Gastrocnemius medialis (tissue), 4 donors: ENCODE data around the gene ALK. TPM values are rescaled to one million over a fixed set of nuclear protein-coding genes. Genes with fewer than 3 reads are reported as not detected.

Experiments
- ATAC-seq, 2 donors: fragments of 150-250 bp; one replicate each; pipeline ENCODE4 v1.9.1; 2016
- DNase-seq, 2 donors: peaks; one replicate each; pipeline ENCODE4 v3.0.0-alpha.2; 2019
- H3K27ac ChIP-seq, 4 donors: fragments of 200-600 bp; sonication (generic); 1 replicate in 1 of 4; 2 replicates in 3 of 4; pipeline ENCODE4 v1.5.1; 2016 to 2018; ENCODE audit warnings: mild to moderate bottlenecking in 2 of 4, moderate library complexity in 1 of 4
- H3K27me3 ChIP-seq, 3 donors: fragments of 200-600 bp; sonication (generic) in 2 of 3; 1 replicate in 1 of 3; 2 replicates in 2 of 3; pipeline versions ENCODE4 v1.5.1 to v1.6.0; 2016 to 2019; ENCODE audit warnings: mild to moderate bottlenecking in 1 of 3, moderate library complexity in 1 of 3
- H3K36me3 ChIP-seq, 2 donors: fragments of 200-600 bp; sonication (generic) in 1 of 2; one replicate each; pipeline ENCODE4 v1.5.1; 2017 to 2018
- H3K4me1 ChIP-seq, 2 donors: fragments of 200-600 bp; sonication (generic) in 1 of 2; one replicate each; pipeline ENCODE4 v1.5.1; 2016 to 2017; ENCODE audit warnings: mild to moderate bottlenecking in 2 of 2
- H3K4me3 ChIP-seq, 4 donors: fragments of 200-600 bp; sonication (generic) in 3 of 4; 1 replicate in 1 of 4; 2 replicates in 3 of 4; pipeline ENCODE4 v1.5.1; 2016 to 2019; ENCODE audit warnings: mild to moderate bottlenecking in 2 of 4
- H3K9me3 ChIP-seq, 3 donors: fragments of 200-600 bp; sonication (generic) in 2 of 3; 1 replicate in 1 of 3; 2 replicates in 2 of 3; pipeline ENCODE4 v1.5.1; 2016 to 2019
- POLR2A ChIP-seq, 2 donors: fragments of 450-650 bp; IDR thresholded peaks; one replicate each; pipeline ENCODE4 v1.6.1; 2017; ENCODE audit warnings: antibody characterized with exemption in 2 of 2, mild to moderate bottlenecking in 2 of 2, moderate library complexity in 2 of 2
- in situ Hi-C, 4 donors: fragments of 200-750 bp; cut with MboI; loops; one replicate each; pipeline versions ENCODE4 v1.15.0 to v1.8.0; 2017; ENCODE audit warnings: low sequenced_read_pairs in 4 of 4
- intact Hi-C: fragments of 100-400 bp; cut with DNase I; formaldehyde crosslinking; loops from one replicate; pipeline ENCODE4 v1.15.1; 2023; ENCODE audit warnings: low total_unique reads
- total RNA-seq, 4 donors: library from RNA; depleted of rRNA; stranded (reverse); fragments of >200 nt; gene quantifications; one replicate each; pipeline versions ENCODE4 v1.1.0 to v1.2.3, GENCODE V29; 2016
- TF ChIP-seq, protein P1 (sequence below), 5 experiments: fragments of 450-650 bp in 3 of 5; fragments of 200-600 bp in 2 of 5; sonication (generic) in 2 of 5; IDR thresholded peaks in 4 of 5; conservative IDR thresholded peaks in 1 of 5; 1 replicate in 4 of 5; 2 replicates in 1 of 5; pipeline ENCODE4 v1.5.1; 2016 to 2019; ENCODE audit warnings: antibody characterized with exemption in 5 of 5, mild to moderate bottlenecking in 3 of 5, moderate library complexity in 3 of 5

ALK gene
- total RNA-seq, 4 donors from 2014 or later: not detected

GRCh38 chr2:29561181-29561580, 360.2 kb downstream of the ALK start:
- no peaks in the 10 kb centered on the region for H3K27me3 ChIP-seq
- TF ChIP-seq, protein P1, sequence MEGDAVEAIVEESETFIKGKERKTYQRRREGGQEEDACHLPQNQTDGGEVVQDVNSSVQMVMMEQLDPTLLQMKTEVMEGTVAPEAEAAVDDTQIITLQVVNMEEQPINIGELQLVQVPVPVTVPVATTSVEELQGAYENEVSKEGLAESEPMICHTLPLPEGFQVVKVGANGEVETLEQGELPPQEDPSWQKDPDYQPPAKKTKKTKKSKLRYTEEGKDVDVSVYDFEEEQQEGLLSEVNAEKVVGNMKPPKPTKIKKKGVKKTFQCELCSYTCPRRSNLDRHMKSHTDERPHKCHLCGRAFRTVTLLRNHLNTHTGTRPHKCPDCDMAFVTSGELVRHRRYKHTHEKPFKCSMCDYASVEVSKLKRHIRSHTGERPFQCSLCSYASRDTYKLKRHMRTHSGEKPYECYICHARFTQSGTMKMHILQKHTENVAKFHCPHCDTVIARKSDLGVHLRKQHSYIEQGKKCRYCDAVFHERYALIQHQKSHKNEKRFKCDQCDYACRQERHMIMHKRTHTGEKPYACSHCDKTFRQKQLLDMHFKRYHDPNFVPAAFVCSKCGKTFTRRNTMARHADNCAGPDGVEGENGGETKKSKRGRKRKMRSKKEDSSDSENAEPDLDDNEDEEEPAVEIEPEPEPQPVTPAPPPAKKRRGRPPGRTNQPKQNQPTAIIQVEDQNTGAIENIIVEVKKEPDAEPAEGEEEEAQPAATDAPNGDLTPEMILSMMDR (IDR thresholded peaks at IDR 0.05 in 4 of 5, conservative IDR thresholded peaks at IDR 0.05 in 1 of 5): no peak
- in situ Hi-C loops (no loop called here), intact Hi-C loops (no loop called here)
- H3K9me3 ChIP-seq: no peaks in the 10 kb centered on the region
- H3K27ac ChIP-seq: no peak overlapping the region
- no peak for ATAC-seq
- H3K4me3 ChIP-seq: no peak overlapping the region
- no peak for DNase-seq
- H3K36me3 ChIP-seq: no peaks in the 10 kb centered on the region
- no peaks in the 10 kb centered on the region for H3K4me1 ChIP-seq

- no peak overlapping the region for H3K27ac ChIP-seq
- TF ChIP-seq POLR2A (IDR thresholded peaks at IDR 0.05): no peak
- TF ChIP-seq, protein P1 (IDR thresholded peaks at IDR 0.05 in 4 of 5, conservative IDR thresholded peaks at IDR 0.05 in 1 of 5): no peak
- no peak overlapping the region for H3K4me3 ChIP-seq
- H3K9me3 ChIP-seq: no peaks in the 10 kb centered on the region
- H3K36me3 ChIP-seq: no peaks in the 10 kb centered on the region
- no peak for ATAC-seq
- in situ Hi-C loops: no loop called here
- no peaks in the 10 kb centered on the region for H3K27me3 ChIP-seq
- DNase-seq: no peak
- no peaks in the 10 kb centered on the region for H3K4me1 ChIP-seq
- intact Hi-C loops: no loop called here
Observed at GRCh38 chr2:29560566-29560965, 360.8 kb downstream of the ALK start.

GRCh38 chr2:29560030-29560429, 361.4 kb downstream of the ALK start:
- in situ Hi-C loops (no loop called here), intact Hi-C loops (no loop called here)
- TF ChIP-seq, protein P1 (IDR thresholded peaks at IDR 0.05 in 4 of 5, conservative IDR thresholded peaks at IDR 0.05 in 1 of 5): no peak
- no peak for TF ChIP-seq POLR2A (IDR thresholded peaks at IDR 0.05)
- no peak overlapping the region for H3K27ac ChIP-seq
- H3K4me3 ChIP-seq: no peak overlapping the region
- H3K9me3 ChIP-seq: no peaks in the 10 kb centered on the region
- H3K4me1 ChIP-seq: no peaks in the 10 kb centered on the region
- ATAC-seq (no peak), DNase-seq (no peak)
- H3K27me3 ChIP-seq: no peaks in the 10 kb centered on the region
- no peaks in the 10 kb centered on the region for H3K36me3 ChIP-seq

- in situ Hi-C loops (no loop called here), intact Hi-C loops (no loop called here)
- ATAC-seq: no peak
Observed at GRCh38 chr2:29559578-29559977, 361.8 kb downstream of the ALK start.

DNA sequence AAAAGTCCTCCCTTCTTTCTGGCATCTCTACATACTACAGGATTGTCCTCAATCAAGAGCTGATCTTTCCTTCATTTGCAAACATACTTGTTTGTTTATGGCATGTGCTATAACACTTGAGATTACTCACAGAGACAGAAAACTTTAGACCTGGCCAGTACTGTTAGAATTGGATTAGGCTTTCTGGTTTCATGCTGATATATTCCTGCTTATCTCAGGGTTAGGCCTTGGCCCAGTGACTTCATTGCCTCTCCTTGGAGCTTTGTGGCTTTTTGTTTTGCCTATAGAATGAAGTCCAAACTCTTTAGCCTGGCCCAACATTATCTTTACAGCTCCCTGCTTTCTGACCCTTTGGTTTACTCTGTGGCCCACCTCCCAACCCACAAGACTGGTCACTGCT, 363.3 kb downstream of the ALK start:
- no peaks in the 10 kb centered on the region for H3K36me3 ChIP-seq
- TF ChIP-seq POLR2A (IDR thresholded peaks at IDR 0.05): no peak
- TF ChIP-seq, protein P1 (IDR thresholded peaks at IDR 0.05 in 4 of 5, conservative IDR thresholded peaks at IDR 0.05 in 1 of 5): no peak
- no peak overlapping the region for H3K27ac ChIP-seq
- ATAC-seq (no peak), DNase-seq (no peak)
- in situ Hi-C loops: no loop called here
- no peaks in the 10 kb centered on the region for H3K27me3 ChIP-seq
- intact Hi-C loops: no loop called here
- H3K9me3 ChIP-seq: no peaks in the 10 kb centered on the region
- H3K4me3 ChIP-seq: no peak overlapping the region
- H3K4me1 ChIP-seq: no peaks in the 10 kb centered on the region

More at GRCh38 chr2:29559578-29559977, 361.8 kb downstream of the ALK start:
- Histone ChIP-seq H3K36me3 (no peaks in the 10 kb centered on the region), H3K9me3 (no peaks in the 10 kb centered on the region), H3K27me3 (no peaks in the 10 kb centered on the region), H3K4me3 (no peak overlapping the region), H3K4me1 (no peaks in the 10 kb centered on the region), H3K27ac (no peak overlapping the region)
- no peak for DNase-seq
- TF ChIP-seq, protein P1 (IDR thresholded peaks at IDR 0.05 in 4 of 5, conservative IDR thresholded peaks at IDR 0.05 in 1 of 5): no peak
- no peak for TF ChIP-seq POLR2A (IDR thresholded peaks at IDR 0.05)
